Thymus (tissue), 11 donors: Measurements from ENCODE around the gene LRRC72. TPM values are rescaled to one million over a fixed set of nuclear protein-coding genes. Genes with fewer than 3 reads are reported as not detected.
"Not testable (repeated sequence)": the region's sequence is repeated elsewhere in the genome, so short reads cannot be mapped to it uniquely, and the experiment has no call there.

ENCODE experiments used
- DNase-seq, 9 donors: peaks; one replicate each; pipeline ENCODE4 v3.0.0-alpha.2; 2013; ENCODE audit warnings: low spot score in 9 of 9, low read depth in 6 of 9, missing footprints in 1 of 9
- H3K27ac ChIP-seq, 2 donors: one replicate each; pipeline ENCODE4 v1.5.1; 2013; ENCODE audit warnings: control low read depth in 1 of 2, low read depth in 1 of 2, low read length in 1 of 2, mild to moderate bottlenecking in 1 of 2, moderate library complexity in 1 of 2
- H3K27me3 ChIP-seq, 2 donors: one replicate each; pipeline ENCODE4 v1.5.1; 2013; ENCODE audit warnings: low read length in 1 of 2; ENCODE audit not compliant: control insufficient read depth in 2 of 2, insufficient read depth in 1 of 2
- H3K36me3 ChIP-seq, 2 donors: one replicate each; pipeline ENCODE4 v1.5.1; 2013; ENCODE audit warnings: low read length in 1 of 2, mild to moderate bottlenecking in 1 of 2, moderate library complexity in 1 of 2; ENCODE audit not compliant: control insufficient read depth in 2 of 2, insufficient read depth in 2 of 2
- H3K4me1 ChIP-seq, 2 donors: one replicate each; pipeline ENCODE4 v1.5.1; 2013; ENCODE audit warnings: low read length in 2 of 2; ENCODE audit not compliant: control insufficient read depth in 2 of 2, insufficient read depth in 2 of 2
- H3K4me3 ChIP-seq, 2 donors: one replicate each; pipeline ENCODE4 v1.5.1; 2013; ENCODE audit warnings: low read length in 2 of 2, control low read depth in 1 of 2, mild to moderate bottlenecking in 1 of 2
- H3K9me3 ChIP-seq, 2 donors: one replicate each; pipeline ENCODE4 v1.5.1; 2013; ENCODE audit warnings: low read length in 1 of 2, mild to moderate bottlenecking in 1 of 2; ENCODE audit not compliant: control insufficient read depth in 2 of 2, insufficient read depth in 1 of 2
- WGBS: extraction: QIAGEN DNeasy Blood & Tissue Kit; methylation state at CpG from one replicate; pipeline ENCODE4 v1.1.7; 2013; 5-methylcytosine and 5-hydroxymethylcytosine counted together
- polyA plus RNA-seq: library from polyadenylated mRNA; stranded (reverse); fragments of 200-250 nt; gene quantifications from one replicate; pipeline ENCODE4 v1.2.3, GENCODE V29; 2013
- total RNA-seq: library from RNA; stranded (reverse); fragments of 120-200 nt; gene quantifications from one replicate; pipeline ENCODE4 v1.2.4, GENCODE V29; 2013
- donor health status: healthy.

Gene LRRC72
- total and polyA plus RNA-seq, 2 donors: not detected

DNA sequence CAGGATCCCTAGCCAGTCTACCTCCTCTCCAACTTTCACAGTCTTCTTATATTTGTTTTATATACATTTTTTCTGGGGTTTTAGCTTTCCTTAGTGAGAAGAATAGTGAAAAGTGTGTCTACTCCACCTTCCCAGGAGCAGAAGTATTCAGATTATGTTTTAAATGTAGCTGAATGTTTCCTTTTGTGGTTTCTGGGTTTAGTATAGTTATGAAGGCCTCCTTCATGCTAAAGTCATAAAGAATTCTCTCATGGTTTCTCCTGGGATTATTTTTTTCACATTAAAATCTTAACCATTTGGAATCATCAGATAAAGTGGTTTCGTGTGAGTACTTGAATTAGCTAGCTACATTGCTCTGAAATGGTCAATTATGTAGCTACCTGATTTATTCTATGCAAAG, 68.1 kb downstream of the LRRC72 start:
- Histone ChIP-seq H3K4me1 (no peaks in the 10 kb centered on the region), H3K27ac (no peak overlapping the region), H3K27me3 (no peaks in the 10 kb centered on the region), H3K9me3 (no peaks in the 10 kb centered on the region), H3K36me3 (no peaks in the 10 kb centered on the region), H3K4me3 (no peak overlapping the region)
- 88% methylated on average over 1 of the region's 1 CpG for WGBS
- DNase-seq: no peak

DNA sequence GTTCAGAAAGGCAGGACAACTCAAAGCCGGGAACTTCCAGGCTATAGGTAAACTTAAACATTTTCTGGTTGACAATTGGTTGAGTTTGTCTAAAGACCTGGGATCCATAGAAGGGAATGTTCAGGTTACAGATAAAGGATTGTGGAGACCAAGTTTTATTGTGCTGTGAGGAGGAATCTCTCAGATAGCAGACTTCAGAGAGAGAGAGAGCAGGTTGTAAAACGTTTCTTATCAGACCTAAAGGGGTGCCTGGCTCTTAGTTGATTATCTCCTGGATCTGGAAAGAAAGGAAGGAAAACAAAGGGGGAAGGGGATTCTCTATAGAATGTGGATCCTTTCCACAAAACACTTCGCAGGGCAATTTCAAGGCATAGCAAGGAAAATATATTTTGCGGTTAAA, 69.0 kb downstream of the LRRC72 start:
- not testable (repeated sequence) for H3K4me3 ChIP-seq, H3K27ac ChIP-seq, DNase-seq, H3K27me3 ChIP-seq, H3K9me3 ChIP-seq, H3K4me1 ChIP-seq, H3K36me3 ChIP-seq
- WGBS: 95% methylated on average over 4 of the region's 4 CpGs

DNA sequence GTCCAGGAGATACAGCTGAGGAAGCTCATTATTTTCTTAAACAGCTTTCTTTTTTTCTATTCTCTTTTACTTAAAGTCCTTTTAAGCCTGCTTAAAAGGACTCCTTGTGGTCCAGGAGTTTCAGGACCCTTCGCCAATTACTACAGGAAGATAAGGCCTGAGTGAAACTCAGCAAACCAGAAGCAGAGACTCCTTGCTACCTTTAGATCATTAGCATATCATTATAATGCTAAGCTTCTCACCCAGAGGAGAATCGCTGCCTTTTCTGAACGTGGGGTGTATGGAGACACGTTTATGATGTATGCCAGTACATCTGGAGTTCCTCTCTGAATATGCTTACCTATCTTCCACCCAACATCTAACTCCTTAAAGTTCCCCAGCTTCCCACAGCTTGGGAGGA, 71.4 kb downstream of the LRRC72 start:
- peaks cover 6 to 15% of the 10 kb centered on the region in 2 donors for H3K36me3 ChIP-seq

DNA sequence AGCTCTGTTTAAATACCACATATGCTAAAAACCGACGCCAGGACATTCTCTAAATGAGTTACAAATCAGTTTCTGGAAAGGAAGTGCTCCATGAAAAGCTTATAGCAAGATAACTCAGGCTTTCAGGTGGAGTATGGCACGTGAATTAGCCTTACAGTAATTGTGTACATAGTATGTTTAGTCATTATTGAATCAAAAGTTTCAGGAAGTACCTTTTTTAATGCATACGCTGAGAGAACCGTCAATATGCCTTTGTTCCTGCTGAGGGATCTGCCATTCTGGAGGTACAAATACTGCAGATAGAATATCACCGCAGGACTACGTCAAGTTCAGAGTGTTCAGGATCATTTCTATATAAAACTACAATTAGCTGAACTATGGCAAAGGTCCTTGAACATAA, 73.2 kb downstream of the LRRC72 start:
- peaks cover 14 to 25% of the 10 kb centered on the region in 2 donors for H3K36me3 ChIP-seq
- WGBS: 95% methylated on average over 7 of the region's 7 CpGs

More for the DNA sequence above, 71.4 kb downstream of the LRRC72 start:
- DNase-seq: no peak
- H3K4me1 ChIP-seq: no peaks in the 10 kb centered on the region
- H3K9me3 ChIP-seq: no peaks in the 10 kb centered on the region
- 82% methylated on average over 4 of the region's 4 CpGs for WGBS
- no peak overlapping the region for H3K27ac ChIP-seq
- no peaks in the 10 kb centered on the region for H3K27me3 ChIP-seq
- H3K4me3 ChIP-seq: no peak overlapping the region

DNA sequence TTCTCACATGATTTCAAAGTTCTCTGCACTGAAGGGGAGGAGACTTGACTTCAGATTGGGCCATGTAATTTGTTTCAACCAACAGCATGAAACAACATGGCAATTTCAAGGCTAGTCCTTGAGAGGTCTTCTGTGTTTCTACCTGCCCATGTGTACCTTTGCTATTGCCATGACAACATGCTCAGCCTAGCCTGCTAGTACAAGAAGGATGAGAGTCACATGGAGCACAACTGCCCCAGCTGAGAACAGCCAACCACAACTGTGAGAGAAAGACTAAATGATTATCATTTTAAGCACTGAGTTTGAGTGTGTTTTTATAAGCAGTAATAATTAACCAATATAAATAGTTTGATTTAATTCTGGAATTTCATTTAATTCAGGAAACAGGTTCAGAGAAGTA, 77.0 kb downstream of the LRRC72 start:
- Histone ChIP-seq H3K4me1 (no peaks in the 10 kb centered on the region), H3K9me3 (no peaks in the 10 kb centered on the region), H3K4me3 (no peak overlapping the region), H3K36me3 (peaks cover 14 to 25% of the 10 kb centered on the region in 2 donors), H3K27ac (no peak overlapping the region), H3K27me3 (no peaks in the 10 kb centered on the region)
- no peak for DNase-seq

More for the DNA sequence above, 73.2 kb downstream of the LRRC72 start:
- H3K27me3 ChIP-seq: no peaks in the 10 kb centered on the region
- no peak overlapping the region for H3K4me3 ChIP-seq
- no peak overlapping the region for H3K27ac ChIP-seq
- DNase-seq: no peak
- H3K9me3 ChIP-seq: no peaks in the 10 kb centered on the region
- H3K4me1 ChIP-seq: no peaks in the 10 kb centered on the region

DNA sequence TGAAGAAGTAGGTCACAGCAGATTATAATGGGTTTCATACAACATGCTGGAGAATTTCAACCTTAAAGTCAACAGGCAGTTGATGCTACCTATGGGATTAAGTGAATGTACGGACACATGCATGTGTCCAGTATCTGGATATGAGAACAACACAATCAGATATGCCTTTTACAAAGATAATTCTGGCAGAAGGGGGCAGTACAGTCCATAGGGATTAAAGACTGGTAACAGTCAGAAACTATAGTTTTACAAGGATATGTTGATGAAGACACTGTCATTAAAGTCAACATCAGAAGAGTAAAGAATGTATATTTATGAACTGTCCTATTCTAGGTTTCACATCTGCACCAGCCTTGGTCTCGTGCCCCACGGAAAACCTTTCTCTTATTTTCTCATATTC, 77.4 kb downstream of the LRRC72 start:
- no peaks in the 10 kb centered on the region for H3K4me1 ChIP-seq
- no peak overlapping the region for H3K4me3 ChIP-seq
- WGBS: 100% methylated on average over 3 of the region's 3 CpGs
- no peak overlapping the region for H3K27ac ChIP-seq
- H3K27me3 ChIP-seq: no peaks in the 10 kb centered on the region
- peaks cover 14 to 25% of the 10 kb centered on the region in 2 donors for H3K36me3 ChIP-seq
- no peak for DNase-seq
- no peaks in the 10 kb centered on the region for H3K9me3 ChIP-seq

DNA sequence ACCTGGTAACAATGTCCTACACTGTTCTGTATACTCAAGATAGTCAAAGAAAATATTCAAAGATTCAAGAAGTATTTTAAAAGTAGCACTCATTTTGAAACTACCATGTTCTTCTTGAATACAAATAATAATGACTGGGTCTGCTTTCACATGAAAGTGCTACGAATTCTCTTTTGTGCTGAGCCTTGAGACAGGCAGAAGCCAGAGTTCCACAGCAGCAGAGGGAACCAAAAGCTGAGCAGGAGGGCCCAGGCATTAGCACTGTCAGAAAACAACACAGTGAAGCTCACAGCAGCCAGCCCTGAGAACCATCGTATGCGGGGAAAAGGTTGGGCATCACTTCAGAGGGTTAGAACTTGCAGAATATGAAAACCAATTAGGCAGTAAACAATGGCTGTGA, 80.1 kb downstream of the LRRC72 start:
- no peak overlapping the region for H3K27ac ChIP-seq

DNA sequence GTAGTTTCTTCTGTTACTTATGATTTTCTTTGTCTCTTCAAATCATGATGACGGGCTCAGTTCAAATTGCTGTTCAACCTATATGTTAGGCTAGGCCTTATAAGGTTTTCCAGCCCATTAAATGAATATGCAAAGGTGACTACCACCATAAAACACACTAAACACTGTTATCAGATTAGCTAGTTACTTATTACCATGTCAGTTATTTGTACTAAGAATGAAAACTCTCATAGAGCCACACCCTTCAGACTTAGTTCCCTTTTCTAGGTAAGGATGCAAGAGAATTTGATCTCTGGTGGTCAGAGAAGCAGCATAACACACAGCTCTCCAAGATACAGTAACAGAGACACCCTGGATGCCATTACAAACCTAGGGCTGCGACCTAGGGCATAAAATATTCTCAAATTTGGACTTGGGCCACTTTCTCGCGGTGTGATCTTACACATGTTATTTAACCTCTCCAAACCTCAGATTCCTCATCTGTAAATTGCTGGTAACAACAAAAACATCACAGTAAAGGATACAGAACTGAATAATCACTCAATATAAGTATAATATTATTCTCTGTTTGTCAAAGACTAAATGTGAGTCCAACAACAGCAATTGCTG, 83.3 kb downstream of the LRRC72 start:
- Histone ChIP-seq H3K4me3 (no peak overlapping the region), H3K36me3 (peaks cover 0 to 3% of the 10 kb centered on the region in 2 donors), H3K4me1 (no peaks in the 10 kb centered on the region), H3K9me3 (no peaks in the 10 kb centered on the region), H3K27me3 (no peaks in the 10 kb centered on the region), H3K27ac (no peak overlapping the region)
- 96% methylated on average over 4 of the region's 4 CpGs for WGBS
- no peak for DNase-seq

More for the DNA sequence above, 80.1 kb downstream of the LRRC72 start:
- Histone ChIP-seq H3K27me3 (no peaks in the 10 kb centered on the region), H3K36me3 (peaks cover 8 to 11% of the 10 kb centered on the region in 2 donors), H3K9me3 (no peaks in the 10 kb centered on the region), H3K4me1 (no peaks in the 10 kb centered on the region), H3K4me3 (no peak overlapping the region)
- 94% methylated on average over 3 of the region's 3 CpGs for WGBS
- DNase-seq: no peak

DNA sequence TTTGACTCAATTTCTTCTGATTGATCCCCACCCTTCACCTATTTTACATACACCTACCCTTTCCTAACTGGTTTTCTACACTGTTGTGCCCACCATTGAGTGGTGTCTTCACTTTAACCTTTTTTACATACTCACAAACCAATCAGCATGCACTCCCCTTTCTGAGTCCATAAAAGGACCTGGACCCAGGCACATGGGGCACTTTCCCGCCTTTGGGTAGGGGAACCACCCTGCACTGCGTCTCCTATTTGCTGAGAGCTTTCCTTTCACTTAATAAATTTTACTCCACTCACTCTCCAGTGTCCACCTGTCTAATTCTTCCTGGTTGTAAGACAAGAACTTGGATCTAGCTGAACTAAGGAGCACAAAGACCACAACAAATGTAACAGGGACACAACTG, 85.1 kb downstream of the LRRC72 start:
- Histone ChIP-seq H3K36me3 (peaks cover 11 to 15% of the 10 kb centered on the region in 2 donors), H3K4me1 (no peaks in the 10 kb centered on the region), H3K27me3 (no peaks in the 10 kb centered on the region), H3K4me3 (no peak overlapping the region), H3K27ac (no peak overlapping the region), H3K9me3 (no peaks in the 10 kb centered on the region)
- WGBS: 96% methylated on average over 2 of the region's 2 CpGs
- DNase-seq: no peak
